Left lobe of liver (tissue), 2 donors: Measurements from ENCODE around the gene FGD5. TPM values are rescaled to one million over a fixed set of nuclear protein-coding genes. Genes with fewer than 3 reads are reported as not detected.

ENCODE experiments used
- ATAC-seq: fragments of 200-7000 bp; cut with Tn5 transposase; one replicate; pipeline ENCODE4 v1.9.1; 2020; ENCODE audit warnings: mild to moderate bottlenecking, moderate library complexity
- DNase-seq: peaks from one replicate; pipeline ENCODE4 v3.0.0-alpha.2; 2020; ENCODE audit warnings: low spot score
- total RNA-seq: library from RNA; stranded (reverse); gene quantifications from one replicate; pipeline ENCODE4 v1.2.1, GENCODE V29; 2021
- donor health status: DM: no; HTN: no; CAD: no; lungs with moderate emphysema.
- donor health status: DM: no; HTN: yes; CAD: no.

FGD5 gene
- total RNA-seq, 1 donor from 2014 or later: 4.2 TPM

- DNase-seq (no peak), ATAC-seq (no peak)
Measured at GRCh38 chr3:14848906-14849305, 30.1 kb downstream of the FGD5 start.

GRCh38 chr3:14849638-14850230 lies 31.0 kb downstream of the FGD5 start:
- no peak for ATAC-seq
- DNase-seq: no peak

GRCh38 chr3:14852058-14852594 lies 33.4 kb downstream of the FGD5 start:
- ATAC-seq (no peak), DNase-seq (no peak)

- DNase-seq: no peak
Measured at GRCh38 chr3:14852717-14853116, 34.0 kb downstream of the FGD5 start.

GRCh38 chr3:14853271-14853951 lies 34.6 kb downstream of the FGD5 start:
- DNase-seq: no peak
- ATAC-seq: no peak

More at GRCh38 chr3:14852717-14853116, 34.0 kb downstream of the FGD5 start:
- no peak for ATAC-seq

GRCh38 chr3:14857506-14857905 lies 38.7 kb downstream of the FGD5 start:
- no peak for DNase-seq
- peak; percentile 87 for ATAC-seq

DNA sequence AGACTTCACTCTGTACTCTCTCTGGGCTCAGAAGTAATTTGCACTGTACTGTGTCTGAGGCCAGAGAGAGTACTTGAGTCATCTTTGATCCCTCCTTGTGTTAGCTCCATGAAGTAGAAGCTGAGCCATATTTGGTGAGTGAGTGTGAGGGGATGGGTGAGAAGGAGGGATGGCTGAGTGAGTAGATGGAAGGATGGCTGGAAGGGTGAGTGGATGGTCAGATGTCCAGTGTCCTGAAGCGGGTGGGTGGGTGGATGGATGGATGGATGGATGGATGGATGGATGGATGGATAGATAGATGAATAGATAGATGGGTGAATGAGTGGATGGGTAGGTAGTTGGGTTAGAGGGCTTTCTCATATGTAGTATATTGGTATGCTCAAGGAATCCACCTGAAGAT lies 39.3 kb downstream of the FGD5 start:
- ATAC-seq (no peak), DNase-seq (no peak)

DNA sequence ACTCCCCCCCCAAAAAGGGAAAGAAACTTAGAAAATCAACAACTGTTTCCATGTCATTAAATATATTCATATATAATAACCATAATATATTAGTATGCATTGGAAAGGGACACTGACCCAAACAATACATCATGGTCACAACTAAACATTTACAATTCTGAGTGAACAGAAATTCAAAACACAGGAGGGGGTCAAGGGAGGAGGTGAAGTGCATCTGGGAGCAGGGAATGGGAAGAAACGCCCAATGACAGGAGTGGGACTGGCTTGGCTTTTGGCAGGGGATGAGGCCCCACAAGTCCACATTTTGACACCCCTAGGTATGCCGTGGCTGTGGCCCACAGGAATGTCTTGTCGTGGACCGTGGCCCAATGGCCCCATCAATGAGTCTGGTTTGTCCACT lies 41.1 kb downstream of the FGD5 start:
- DNase-seq (no peak), ATAC-seq (no peak)

DNA sequence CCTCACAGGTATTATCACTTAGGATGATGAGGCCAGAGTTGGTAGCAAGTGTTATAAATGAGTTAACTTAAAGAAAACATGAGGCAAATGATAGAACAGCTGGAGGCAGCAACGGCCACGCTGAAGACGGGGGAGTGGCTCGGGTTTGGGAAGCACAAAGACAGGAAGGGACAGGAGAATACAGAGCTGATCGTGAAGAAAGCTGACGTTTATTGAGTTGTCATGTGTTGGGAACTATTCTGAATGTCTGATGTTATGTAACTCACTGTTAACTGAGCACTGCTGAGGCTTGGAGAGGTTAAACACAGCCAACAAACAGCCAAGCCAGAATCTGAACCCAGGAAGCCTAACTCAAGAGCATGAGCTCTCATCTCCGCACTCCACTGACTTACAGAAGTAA lies 42.3 kb downstream of the FGD5 start:
- ATAC-seq (peak; percentile 56), DNase-seq (no peak)

GRCh38 chr3:14861446-14862302 lies 42.9 kb downstream of the FGD5 start:
- peak; percentile 68 for ATAC-seq
- DNase-seq: no peak

- no peak for ATAC-seq
- DNase-seq: no peak
Measured at GRCh38 chr3:14862303-14862660, 43.5 kb downstream of the FGD5 start.

- peak; percentile 25 for ATAC-seq
Measured at GRCh38 chr3:14862661-14863230, 44.0 kb downstream of the FGD5 start.

GRCh38 chr3:14863333-14864100 lies 44.8 kb downstream of the FGD5 start:
- DNase-seq (no peak), ATAC-seq (no peak)

More at GRCh38 chr3:14862661-14863230, 44.0 kb downstream of the FGD5 start:
- no peak for DNase-seq

DNA sequence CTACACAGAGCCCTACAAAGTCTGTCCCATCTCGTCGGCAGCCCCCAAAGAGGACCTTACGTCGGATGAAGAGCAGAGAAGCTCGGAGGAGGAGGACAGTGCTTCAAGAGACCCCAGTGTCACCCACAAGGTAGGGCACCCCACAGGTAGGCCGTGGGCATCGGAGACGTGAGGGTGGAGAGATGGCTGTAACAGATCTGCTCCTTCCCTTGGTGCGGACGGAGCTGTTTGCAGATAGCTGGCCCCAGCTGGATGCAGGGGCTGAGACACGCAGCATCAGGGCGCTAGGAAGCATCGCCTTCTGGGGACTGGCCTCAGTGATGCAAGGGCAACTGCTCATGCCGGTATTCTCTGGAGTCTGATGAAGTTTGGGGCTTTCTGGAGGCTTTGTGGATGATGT lies 45.4 kb downstream of the FGD5 start:
- no peak for ATAC-seq
- no peak for DNase-seq

DNA sequence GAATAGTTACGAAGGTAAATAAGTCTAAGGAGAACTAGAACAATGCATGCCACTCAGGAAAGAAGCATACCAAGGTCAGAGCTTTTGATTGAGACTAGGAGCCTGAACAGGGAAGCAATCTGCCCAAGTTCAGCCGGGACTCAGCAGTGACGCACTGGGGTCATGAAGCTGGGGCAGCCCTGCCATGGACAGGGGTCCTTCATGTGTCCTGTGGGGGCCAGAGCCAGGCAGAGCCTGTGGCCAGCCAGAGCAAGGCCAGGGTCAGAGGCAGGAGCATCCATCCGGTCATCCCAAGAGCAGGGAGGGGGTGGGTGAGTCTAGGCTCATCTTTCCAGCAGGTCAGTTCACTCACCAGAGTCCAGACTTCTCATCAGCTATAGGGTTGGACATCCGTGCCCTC lies 47.9 kb downstream of the FGD5 start:
- DNase-seq (no peak), ATAC-seq (no peak)

DNA sequence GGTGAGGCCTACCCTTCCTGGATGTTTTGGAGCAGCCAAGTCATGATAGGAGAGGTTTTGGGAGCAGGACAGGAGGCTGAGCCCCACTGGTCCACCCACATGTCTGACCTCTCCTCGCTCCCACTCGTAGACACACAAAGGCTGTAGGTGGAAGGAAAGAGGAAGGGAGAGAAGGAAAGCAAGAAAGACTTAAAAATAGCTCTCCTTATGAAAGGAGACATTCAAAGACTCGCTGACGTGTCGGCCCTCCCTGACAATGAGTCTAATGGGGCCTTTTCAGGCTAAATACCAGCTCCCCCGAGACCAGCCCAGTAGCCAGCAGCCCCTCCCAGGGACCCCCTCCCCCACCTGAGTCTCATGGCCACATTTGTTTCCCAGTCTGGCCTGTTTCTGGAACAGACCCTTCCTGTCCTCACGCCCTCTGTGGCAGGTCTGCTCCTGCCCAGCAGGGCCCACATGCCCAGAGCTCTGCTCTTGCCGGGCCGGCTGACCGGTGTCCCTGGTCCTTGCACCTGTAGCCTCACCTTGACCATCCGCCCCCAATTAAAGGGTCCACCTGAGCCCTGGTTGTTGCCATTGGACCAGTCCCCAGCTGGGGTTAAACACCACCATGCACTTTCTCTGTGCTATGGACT lies 49.3 kb downstream of the FGD5 start:
- DNase-seq: no peak
- ATAC-seq: no peak

- ATAC-seq (no peak), DNase-seq (no peak)
Measured at GRCh38 chr3:14869917-14870782, 51.4 kb downstream of the FGD5 start.

- ATAC-seq (no peak), DNase-seq (no peak)
Measured at GRCh38 chr3:14870783-14871060, 52.0 kb downstream of the FGD5 start.

GRCh38 chr3:14871456-14872200 lies 52.9 kb downstream of the FGD5 start:
- no peak for ATAC-seq
- no peak for DNase-seq
